GM12891 (cell line): ENCODE measurements around the gene PAX7.

Experiments
- POLR2A ChIP-seq: IDR thresholded peaks from 2 replicates; pipeline ENCODE4 v1.6.1; 2011; ENCODE audit warnings: low read depth, low read length, control low read depth
- POLR2AphosphoS5 ChIP-seq: IDR thresholded peaks from 2 replicates; pipeline ENCODE4 v1.6.1; 2011; ENCODE audit warnings: low read depth, low read length, control low read depth
- TAF1 ChIP-seq: IDR thresholded peaks from 2 replicates; pipeline ENCODE4 v1.6.1; 2011; ENCODE audit warnings: low read depth, low read length, control low read depth

DNA sequence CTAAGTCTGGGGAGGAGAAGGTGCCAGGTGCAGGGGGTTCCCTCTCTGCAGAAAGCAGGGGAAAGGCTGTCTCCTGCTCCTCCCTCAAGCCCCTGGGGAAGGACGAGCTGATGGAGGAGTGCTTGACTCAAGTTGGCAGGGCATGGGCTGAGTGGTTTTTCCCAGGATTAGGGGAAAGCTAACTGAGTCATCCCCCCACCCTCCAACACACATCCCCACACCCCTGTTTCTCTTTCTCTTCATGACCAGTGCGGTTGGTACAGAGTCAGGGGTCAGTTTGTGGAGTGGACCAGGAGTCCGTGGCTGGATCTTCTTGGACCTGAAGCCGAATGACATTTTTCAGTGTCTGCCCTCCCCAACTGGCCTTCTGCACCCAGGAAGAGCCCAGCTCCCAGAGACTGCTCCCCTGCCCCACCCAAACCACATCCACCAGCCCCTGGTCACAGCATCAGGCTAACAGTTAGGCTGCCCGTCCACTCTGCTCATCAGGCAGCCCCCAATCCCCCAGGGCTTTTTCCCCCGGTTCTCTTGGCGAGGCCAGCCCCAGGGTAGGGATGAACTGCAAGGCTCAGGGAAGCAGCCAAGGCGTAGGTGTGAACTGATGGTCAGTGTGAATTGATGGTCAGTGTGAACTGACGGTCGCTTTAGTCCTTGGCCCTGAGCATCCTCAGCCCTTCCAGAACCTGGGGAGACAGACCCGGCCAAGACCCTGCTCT lies 81.0 kb downstream of the PAX7 start:
- no peak for TF ChIP-seq POLR2A
- no peak for TF ChIP-seq POLR2AphosphoS5
- TF ChIP-seq TAF1: no peak
